Fibroblast of lung (primary cell): ENCODE results near the gene SH3D19. TPM values are rescaled to one million over a fixed set of nuclear protein-coding genes. Genes with fewer than 3 reads are reported as not detected.
A peak's percentile ranks its signal among the peaks of the same experiment; 100 is the strongest.

Experiments used
- DNase-seq, 2 donors: peaks; one replicate each; pipeline versions ENCODE4 v3.0.0 to v3.0.0-alpha.2; 2010; ENCODE audit warnings: low read depth in 2 of 2
- H2AFZ ChIP-seq: 2 replicates; pipeline ENCODE4 v1.5.1; 2012; ENCODE audit warnings: low read length, control low read depth, inconsistent platforms
- H3K27ac ChIP-seq: 2 replicates; pipeline ENCODE4 v1.5.1; 2011; ENCODE audit warnings: low read length, control low read depth; ENCODE audit not compliant: insufficient read depth
- H3K27me3 ChIP-seq: 2 replicates; pipeline ENCODE4 v1.5.1; 2011; ENCODE audit warnings: mild to moderate bottlenecking, low read length; ENCODE audit not compliant: control insufficient read depth, insufficient read depth
- H3K36me3 ChIP-seq: 2 replicates; pipeline ENCODE4 v1.5.1; 2011; ENCODE audit warnings: low read length; ENCODE audit not compliant: control insufficient read depth, insufficient read depth
- H3K4me1 ChIP-seq: 2 replicates; pipeline ENCODE4 v1.5.1; 2011; ENCODE audit warnings: low read length; ENCODE audit not compliant: control insufficient read depth, insufficient read depth; ENCODE audit errors: extremely low read depth
- H3K4me2 ChIP-seq: 2 replicates; pipeline ENCODE4 v1.5.1; 2011; ENCODE audit warnings: low read length, control low read depth; ENCODE audit not compliant: insufficient read depth; ENCODE audit errors: extremely low read depth
- H3K4me3 ChIP-seq, 4 experiments: fragments of 200-600 bp in 1 of 4; sonication (generic) in 1 of 4; replicated peaks in 1 of 4; 2 replicates each; pipeline ENCODE4 v1.5.1; 2011 to 2016; ENCODE audit warnings: low read length in 4 of 4, low read depth in 3 of 4, mild to moderate bottlenecking in 3 of 4, control low read depth in 2 of 4, inconsistent platforms in 1 of 4, mixed read lengths in 1 of 4; ENCODE audit not compliant: insufficient read depth in 1 of 4; ENCODE audit errors: control extremely low read depth in 1 of 4
- H3K79me2 ChIP-seq: 2 replicates; pipeline ENCODE4 v1.5.1; 2012; ENCODE audit warnings: mild to moderate bottlenecking, low read length, inconsistent platforms; ENCODE audit not compliant: control insufficient read depth, insufficient read depth
- H3K9ac ChIP-seq: 2 replicates; pipeline ENCODE4 v1.5.1; 2011; ENCODE audit warnings: mild to moderate bottlenecking, low read length, control low read depth; ENCODE audit not compliant: insufficient read depth
- H3K9me3 ChIP-seq: 2 replicates; pipeline ENCODE4 v1.5.1; 2012; ENCODE audit warnings: low read depth, low read length; ENCODE audit not compliant: control insufficient read depth, insufficient read depth
- H4K20me1 ChIP-seq: 2 replicates; pipeline ENCODE4 v1.5.1; 2011; ENCODE audit warnings: low read length; ENCODE audit not compliant: control insufficient read depth, insufficient read depth; ENCODE audit errors: extremely low read depth
- EZH2 ChIP-seq: IDR thresholded peaks from 2 replicates; pipeline ENCODE4 v1.5.1; 2012; ENCODE audit warnings: low read length, control low read depth, mild to moderate bottlenecking; ENCODE audit errors: missing control alignments
- polyA plus RNA-seq, 2 donors: library from polyadenylated mRNA; depleted of rRNA in 1 of 2; stranded (reverse) in 1 of 2; unstranded in 1 of 2; fragments of >200 nt; gene quantifications; 2 replicates each; pipeline ENCODE4 v1.2.1, GENCODE V29; 2011 to 2012; ENCODE audit warnings: missing spikeins in 1 of 2
- total RNA-seq: library from RNA; depleted of rRNA; stranded (reverse); fragments of >200 nt; gene quantifications from 2 replicates; pipeline ENCODE4 v1.2.1, GENCODE V29; 2014
- TF ChIP-seq, protein P1 (sequence below), 2 donors: IDR thresholded peaks in 1 of 2; conservative IDR thresholded peaks in 1 of 2; 1 replicate in 1 of 2; 2 replicates in 1 of 2; pipeline ENCODE4 v1.5.1; 2011 to 2012; ENCODE audit warnings: low read length in 2 of 2, control low read depth in 1 of 2, inconsistent platforms in 1 of 2, low read depth in 1 of 2, mild to moderate bottlenecking in 1 of 2

Gene SH3D19
- total and polyA plus RNA-seq, 2 donors (not counting 1 experiment from before 2014, with no cell fraction given): 31.4 to 41.3 TPM

GRCh38 chr4:151218343-151218742 is 107.1 kb downstream of the SH3D19 start:
- TF ChIP-seq, protein P1, sequence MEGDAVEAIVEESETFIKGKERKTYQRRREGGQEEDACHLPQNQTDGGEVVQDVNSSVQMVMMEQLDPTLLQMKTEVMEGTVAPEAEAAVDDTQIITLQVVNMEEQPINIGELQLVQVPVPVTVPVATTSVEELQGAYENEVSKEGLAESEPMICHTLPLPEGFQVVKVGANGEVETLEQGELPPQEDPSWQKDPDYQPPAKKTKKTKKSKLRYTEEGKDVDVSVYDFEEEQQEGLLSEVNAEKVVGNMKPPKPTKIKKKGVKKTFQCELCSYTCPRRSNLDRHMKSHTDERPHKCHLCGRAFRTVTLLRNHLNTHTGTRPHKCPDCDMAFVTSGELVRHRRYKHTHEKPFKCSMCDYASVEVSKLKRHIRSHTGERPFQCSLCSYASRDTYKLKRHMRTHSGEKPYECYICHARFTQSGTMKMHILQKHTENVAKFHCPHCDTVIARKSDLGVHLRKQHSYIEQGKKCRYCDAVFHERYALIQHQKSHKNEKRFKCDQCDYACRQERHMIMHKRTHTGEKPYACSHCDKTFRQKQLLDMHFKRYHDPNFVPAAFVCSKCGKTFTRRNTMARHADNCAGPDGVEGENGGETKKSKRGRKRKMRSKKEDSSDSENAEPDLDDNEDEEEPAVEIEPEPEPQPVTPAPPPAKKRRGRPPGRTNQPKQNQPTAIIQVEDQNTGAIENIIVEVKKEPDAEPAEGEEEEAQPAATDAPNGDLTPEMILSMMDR (conservative IDR thresholded peaks at IDR 0.05 in 1 of 2, IDR thresholded peaks at IDR 0.05 in 1 of 2; ENCODE audit: low read depth in 1 of 2, low read length in 2 of 2): no peak
- TF ChIP-seq EZH2: no peak
- Histone ChIP-seq H3K36me3 (no peaks in the 10 kb centered on the region), H3K9me3 (no peaks in the 10 kb centered on the region), H3K4me3 (no peak overlapping the region), H3K4me1 (no peaks in the 10 kb centered on the region), H3K9ac (no peak overlapping the region), H2AFZ (no peak overlapping the region), H3K27ac (no peak overlapping the region), H4K20me1 (no peaks in the 10 kb centered on the region), H3K4me2 (no peak overlapping the region), H3K79me2 (no peaks in the 10 kb centered on the region), H3K27me3 (no peaks in the 10 kb centered on the region)
- peak; percentile 50 to 61 for DNase-seq

DNA sequence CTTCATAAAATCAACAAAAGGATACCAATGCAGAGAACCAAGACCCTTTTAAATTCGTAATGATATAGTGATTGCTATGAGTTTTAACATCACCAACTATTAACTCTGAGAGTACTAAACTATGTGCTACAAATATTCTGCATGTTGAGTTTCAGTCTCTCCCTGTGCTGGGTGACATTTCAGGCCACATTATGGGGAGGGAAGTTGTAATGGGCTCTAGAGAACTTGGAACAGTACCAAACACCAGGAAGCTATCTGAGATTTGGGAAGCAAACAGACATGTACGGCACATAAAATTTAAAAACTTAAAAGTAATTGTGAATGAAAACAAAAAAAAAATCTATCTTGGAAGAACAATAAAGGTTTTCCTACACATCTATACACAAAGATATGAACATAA is 108.1 kb downstream of the SH3D19 start:
- TF ChIP-seq EZH2: no peak
- TF ChIP-seq, protein P1 (conservative IDR thresholded peaks at IDR 0.05 in 1 of 2, IDR thresholded peaks at IDR 0.05 in 1 of 2; ENCODE audit: low read depth in 1 of 2, low read length in 2 of 2): no peak
- no peak overlapping the region for H2AFZ ChIP-seq
- no peak overlapping the region for H3K27ac ChIP-seq
- no peak overlapping the region for H3K4me2 ChIP-seq
- H3K4me1 ChIP-seq: no peaks in the 10 kb centered on the region
- H4K20me1 ChIP-seq: no peaks in the 10 kb centered on the region
- H3K9me3 ChIP-seq: no peaks in the 10 kb centered on the region
- H3K36me3 ChIP-seq: no peaks in the 10 kb centered on the region
- no peaks in the 10 kb centered on the region for H3K27me3 ChIP-seq
- H3K9ac ChIP-seq: no peak overlapping the region
- no peak overlapping the region for H3K4me3 ChIP-seq
- no peaks in the 10 kb centered on the region for H3K79me2 ChIP-seq
- no peak for DNase-seq

GRCh38 chr4:151215295-151215694 is 110.1 kb downstream of the SH3D19 start:
- Histone ChIP-seq H3K4me3 (no peak overlapping the region), H3K4me1 (no peaks in the 10 kb centered on the region), H3K27me3 (no peaks in the 10 kb centered on the region), H3K4me2 (no peak overlapping the region), H4K20me1 (no peaks in the 10 kb centered on the region), H3K27ac (no peak overlapping the region), H2AFZ (no peak overlapping the region), H3K9me3 (no peaks in the 10 kb centered on the region), H3K9ac (no peak overlapping the region), H3K79me2 (no peaks in the 10 kb centered on the region), H3K36me3 (no peaks in the 10 kb centered on the region)
- no peak for DNase-seq
- TF ChIP-seq EZH2: no peak
- TF ChIP-seq, protein P1 (conservative IDR thresholded peaks at IDR 0.05 in 1 of 2, IDR thresholded peaks at IDR 0.05 in 1 of 2; ENCODE audit: low read depth in 1 of 2, low read length in 2 of 2): no peak
